Gastrocnemius medialis (tissue), 4 donors: ENCODE data around the gene SFXN1.

Experiments
- POLR2A ChIP-seq, 2 donors: fragments of 450-650 bp; IDR thresholded peaks; one replicate each; pipeline ENCODE4 v1.6.1; 2017; ENCODE audit warnings: antibody characterized with exemption in 2 of 2, mild to moderate bottlenecking in 2 of 2, moderate library complexity in 2 of 2
- TF ChIP-seq, protein P1 (sequence below), 5 experiments: fragments of 450-650 bp in 3 of 5; fragments of 200-600 bp in 2 of 5; sonication (generic) in 2 of 5; IDR thresholded peaks in 4 of 5; conservative IDR thresholded peaks in 1 of 5; 1 replicate in 4 of 5; 2 replicates in 1 of 5; pipeline ENCODE4 v1.5.1; 2016 to 2019; ENCODE audit warnings: antibody characterized with exemption in 5 of 5, mild to moderate bottlenecking in 3 of 5, moderate library complexity in 3 of 5

- no peak for TF ChIP-seq POLR2A (IDR thresholded peaks at IDR 0.05)
- TF ChIP-seq, protein P1, sequence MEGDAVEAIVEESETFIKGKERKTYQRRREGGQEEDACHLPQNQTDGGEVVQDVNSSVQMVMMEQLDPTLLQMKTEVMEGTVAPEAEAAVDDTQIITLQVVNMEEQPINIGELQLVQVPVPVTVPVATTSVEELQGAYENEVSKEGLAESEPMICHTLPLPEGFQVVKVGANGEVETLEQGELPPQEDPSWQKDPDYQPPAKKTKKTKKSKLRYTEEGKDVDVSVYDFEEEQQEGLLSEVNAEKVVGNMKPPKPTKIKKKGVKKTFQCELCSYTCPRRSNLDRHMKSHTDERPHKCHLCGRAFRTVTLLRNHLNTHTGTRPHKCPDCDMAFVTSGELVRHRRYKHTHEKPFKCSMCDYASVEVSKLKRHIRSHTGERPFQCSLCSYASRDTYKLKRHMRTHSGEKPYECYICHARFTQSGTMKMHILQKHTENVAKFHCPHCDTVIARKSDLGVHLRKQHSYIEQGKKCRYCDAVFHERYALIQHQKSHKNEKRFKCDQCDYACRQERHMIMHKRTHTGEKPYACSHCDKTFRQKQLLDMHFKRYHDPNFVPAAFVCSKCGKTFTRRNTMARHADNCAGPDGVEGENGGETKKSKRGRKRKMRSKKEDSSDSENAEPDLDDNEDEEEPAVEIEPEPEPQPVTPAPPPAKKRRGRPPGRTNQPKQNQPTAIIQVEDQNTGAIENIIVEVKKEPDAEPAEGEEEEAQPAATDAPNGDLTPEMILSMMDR (IDR thresholded peaks at IDR 0.05 in 4 of 5, conservative IDR thresholded peaks at IDR 0.05 in 1 of 5): no peak
Observed at GRCh38 chr5:175471628-175472027, 6.7 kb upstream of the SFXN1 start.
